HG02885 (cell line): ENCODE data around the gene THAP4.

ENCODE experiments used
- ATAC-seq: cut with Tn5 transposase; IDR thresholded peaks from one replicate; pipeline ENCODE4 v1.9.1; 2021; ENCODE audit warnings: mild to moderate bottlenecking; ENCODE audit not compliant: unreplicated experiment, poor library complexity

THAP4 gene

DNA sequence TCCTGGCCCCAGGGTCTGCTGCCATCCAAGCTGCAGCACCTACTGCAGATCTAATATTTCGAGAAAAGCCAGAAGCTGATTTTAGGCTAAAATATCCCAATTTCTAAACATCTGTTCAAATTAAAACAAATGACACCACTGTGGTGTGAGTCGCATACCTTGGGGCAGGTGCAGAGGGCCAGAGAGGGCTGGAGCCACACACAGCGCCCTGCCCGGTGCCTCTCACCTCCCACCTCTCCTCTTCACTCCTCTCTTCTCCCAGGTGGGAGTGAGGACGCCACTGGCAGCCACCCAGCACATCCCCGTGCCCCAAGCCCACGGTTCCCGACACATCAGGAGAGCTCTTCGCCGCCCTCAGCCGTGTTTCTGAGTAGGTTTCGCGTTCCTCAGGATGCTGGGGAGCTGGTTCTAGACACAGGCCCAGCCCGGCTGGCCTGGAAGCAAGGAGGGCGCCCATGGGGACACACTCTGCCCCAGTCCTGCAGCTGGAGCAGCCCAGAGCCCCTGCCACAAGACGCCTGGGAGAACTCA is 21.4 kb downstream of the THAP4 start:
- no peak for ATAC-seq

- ATAC-seq: no peak
These were observed 21.9 kb downstream of the THAP4 start for GRCh38 chr2:241615041-241615440.

GRCh38 chr2:241613017-241613780 is 23.8 kb downstream of the THAP4 start:
- no peak for ATAC-seq

DNA sequence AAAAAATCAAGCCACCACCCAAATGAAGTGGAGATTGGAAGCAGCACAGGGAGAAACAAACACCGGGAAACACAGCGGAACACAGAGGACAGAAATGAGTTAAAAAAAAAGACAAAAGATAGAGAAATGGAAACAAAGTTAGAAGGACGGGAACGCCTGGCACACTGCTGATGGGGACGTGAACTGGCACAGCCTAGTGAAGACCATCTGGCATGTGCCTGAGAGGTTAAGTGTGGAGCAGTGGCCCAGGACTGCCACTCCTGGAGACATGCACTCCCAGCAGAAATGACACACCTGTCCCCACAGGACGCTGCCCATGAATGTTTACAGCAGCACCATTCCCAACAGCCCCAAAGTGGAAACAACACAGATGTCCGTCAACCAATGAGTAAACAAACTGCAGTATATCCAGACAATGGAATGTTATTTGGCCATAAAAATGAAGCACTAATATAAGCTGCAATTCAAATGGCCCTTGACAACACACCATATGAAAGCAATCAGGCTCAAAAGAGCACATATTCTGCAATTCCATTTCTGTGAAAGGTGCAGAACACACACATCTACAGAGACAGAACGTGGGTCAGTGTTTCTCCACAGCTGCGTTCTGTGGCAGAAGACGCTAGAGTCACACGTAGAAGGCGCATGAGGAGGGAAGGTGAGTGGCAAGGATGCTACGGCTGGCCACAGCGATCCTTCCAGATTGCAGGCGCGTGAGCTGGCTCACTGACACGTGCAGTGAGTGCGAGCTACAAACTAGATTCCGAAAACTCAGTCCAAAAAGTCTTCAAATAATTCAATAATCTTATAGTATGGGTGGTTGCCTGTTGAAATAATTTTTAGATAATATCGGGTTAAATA is 24.6 kb downstream of the THAP4 start:
- no peak for ATAC-seq

DNA sequence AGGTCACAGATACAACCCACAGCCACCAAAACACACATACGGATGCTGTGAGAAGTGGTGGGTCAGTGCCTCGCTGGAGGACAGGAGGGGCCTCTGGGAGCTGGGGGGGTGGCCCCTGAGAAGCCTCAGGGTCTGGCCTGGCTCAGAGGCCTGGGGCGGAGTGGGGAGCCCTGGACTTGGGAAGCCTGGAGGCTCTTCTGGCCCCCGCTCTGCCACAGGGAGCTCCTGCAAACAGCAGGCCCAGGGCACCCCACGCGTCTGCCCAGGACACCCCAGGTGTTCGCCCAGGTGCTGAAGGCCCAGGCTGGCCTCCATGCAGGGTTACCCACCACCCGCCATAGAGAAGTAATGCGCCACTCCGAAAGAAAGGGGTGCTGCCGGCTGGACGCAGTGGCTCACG is 25.9 kb downstream of the THAP4 start:
- no peak for ATAC-seq

- ATAC-seq: peak; percentile 93
These were observed 26.8 kb downstream of the THAP4 start for GRCh38 chr2:241609859-241610793.

GRCh38 chr2:241608881-241609280 is 28.1 kb downstream of the THAP4 start:
- ATAC-seq: no peak

- ATAC-seq: no peak
These were observed 29.6 kb downstream of the THAP4 start for GRCh38 chr2:241607162-241607885.

- ATAC-seq: no peak
These were observed 30.8 kb downstream of the THAP4 start for GRCh38 chr2:241606186-241606585.

- no peak for ATAC-seq
These were observed 33.3 kb downstream of the THAP4 start for GRCh38 chr2:241603686-241604085.

- no peak for ATAC-seq
These were observed 34.2 kb downstream of the THAP4 start for GRCh38 chr2:241602720-241603119.

DNA sequence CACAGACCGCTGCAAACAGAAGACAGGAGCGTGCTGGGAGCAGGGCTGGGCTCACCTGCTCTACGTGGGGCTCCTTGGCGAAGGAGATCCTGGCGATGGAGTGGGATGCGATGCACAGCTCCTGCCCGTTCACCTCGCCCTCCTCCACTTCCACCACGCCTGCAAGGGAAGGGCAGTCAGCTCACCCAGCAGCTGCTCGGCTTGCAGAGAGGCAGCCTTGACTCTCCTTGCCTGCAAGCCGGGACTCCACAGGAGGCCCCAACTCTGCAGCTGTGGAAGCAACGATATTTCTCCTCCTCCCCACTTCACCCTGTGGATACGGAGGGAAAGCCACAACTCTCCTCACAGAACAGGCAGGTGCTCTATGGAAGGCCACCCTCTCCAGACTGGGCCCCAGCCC is 35.1 kb downstream of the THAP4 start:
- no peak for ATAC-seq

- no peak for ATAC-seq
These were observed 37.3 kb downstream of the THAP4 start for GRCh38 chr2:241599615-241600014.

DNA sequence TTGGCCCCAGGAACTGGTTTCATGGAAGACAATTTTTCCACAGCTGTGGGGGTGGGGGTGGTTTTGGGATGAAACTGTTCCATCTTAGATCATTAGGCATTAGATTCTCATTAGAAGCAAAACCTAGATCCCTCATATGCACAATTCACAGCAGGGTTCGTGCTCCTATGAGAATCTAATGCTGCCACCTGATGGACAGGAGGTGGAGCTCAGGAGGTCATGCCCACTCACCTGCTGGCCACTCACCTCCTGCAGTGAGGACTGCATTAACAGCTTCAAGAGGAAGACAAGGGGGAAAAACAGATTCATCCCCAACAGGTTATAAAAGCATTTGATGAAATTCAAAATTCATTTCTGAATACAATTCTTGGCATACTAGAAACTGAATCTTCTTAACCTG is 38.5 kb downstream of the THAP4 start:
- no peak for ATAC-seq

DNA sequence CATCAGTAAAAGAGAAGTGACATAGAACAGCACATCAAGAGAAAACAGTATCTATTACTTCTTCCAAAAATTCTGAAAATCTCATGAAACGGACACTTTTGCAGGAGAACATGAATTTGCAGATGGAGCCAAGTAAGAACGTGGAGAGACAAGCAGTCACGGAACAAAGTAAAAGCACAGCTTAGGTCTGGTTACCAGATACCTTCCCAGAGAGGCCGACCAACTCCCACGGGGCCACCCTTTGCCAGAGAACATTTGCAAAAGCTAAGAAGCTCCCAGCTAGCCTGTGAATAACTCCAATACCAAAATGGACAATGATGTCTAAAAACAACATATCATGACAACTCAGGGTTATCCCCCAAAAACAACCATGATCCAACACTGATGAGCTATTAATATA is 38.9 kb downstream of the THAP4 start:
- no peak for ATAC-seq

DNA sequence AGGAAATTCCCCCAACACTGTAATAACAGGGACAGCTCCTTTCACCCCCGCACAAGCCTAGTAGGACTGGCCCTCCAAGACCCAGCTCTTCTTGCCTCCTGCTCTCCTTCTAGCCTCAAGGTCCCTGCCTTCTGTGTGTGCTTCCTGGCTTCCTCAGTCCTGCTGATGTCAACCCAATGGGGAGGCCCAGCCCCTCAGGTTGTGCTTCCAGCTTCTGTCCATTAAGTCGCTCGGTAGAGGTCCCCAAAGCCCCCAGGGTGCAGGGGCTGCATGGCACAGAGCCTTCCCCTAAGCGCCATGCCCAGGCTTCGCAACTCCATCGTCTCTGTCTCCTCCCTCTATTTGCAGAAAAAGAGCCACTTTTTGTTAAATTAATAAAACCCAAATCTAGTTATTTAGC is 39.4 kb downstream of the THAP4 start:
- ATAC-seq: no peak

DNA sequence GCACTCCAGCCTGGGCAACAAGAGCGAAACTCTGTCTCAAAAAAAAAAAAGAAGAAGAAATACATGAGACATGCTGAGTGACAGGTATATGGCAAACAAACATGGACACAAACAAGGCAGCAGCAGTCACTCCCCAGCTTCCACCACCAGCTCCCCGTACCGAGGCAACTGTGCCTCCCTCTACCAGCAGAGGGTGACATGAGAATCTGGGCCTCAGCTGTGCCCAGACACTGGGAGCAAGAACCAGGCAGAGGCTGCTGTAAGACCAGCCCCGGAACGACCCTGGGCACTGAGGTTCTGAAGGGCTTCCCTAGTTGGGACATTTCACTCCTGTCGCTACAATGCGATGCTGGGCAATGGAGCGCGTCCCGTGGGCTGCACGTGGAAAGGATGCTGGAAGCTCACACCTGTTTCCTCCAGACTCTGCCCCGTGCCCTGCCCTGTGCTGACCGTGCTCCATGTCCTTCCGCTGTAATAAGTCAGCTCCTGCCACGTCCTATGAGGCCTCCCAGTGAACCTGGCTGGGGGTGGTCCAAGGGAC is 41.3 kb downstream of the THAP4 start:
- ATAC-seq: no peak

DNA sequence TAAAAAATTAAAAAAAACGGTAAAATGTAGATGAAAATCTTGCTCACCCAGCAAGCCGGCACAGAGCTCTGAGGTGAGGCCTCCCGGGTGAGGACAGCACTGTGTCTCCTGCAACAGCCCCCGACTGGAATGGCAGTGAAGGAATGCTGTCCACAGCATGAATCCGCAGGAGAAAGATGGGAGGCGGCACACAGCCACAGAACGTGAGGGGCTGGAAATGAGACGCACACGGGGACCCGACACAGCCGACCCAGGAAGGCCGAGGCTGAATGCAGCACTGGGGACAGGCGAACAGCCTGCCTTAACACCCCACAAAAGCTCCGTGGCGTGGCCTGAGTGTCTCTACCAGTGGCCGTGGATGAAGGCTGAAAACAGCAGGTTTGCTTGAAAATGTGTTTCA is 43.7 kb downstream of the THAP4 start:
- no peak for ATAC-seq

DNA sequence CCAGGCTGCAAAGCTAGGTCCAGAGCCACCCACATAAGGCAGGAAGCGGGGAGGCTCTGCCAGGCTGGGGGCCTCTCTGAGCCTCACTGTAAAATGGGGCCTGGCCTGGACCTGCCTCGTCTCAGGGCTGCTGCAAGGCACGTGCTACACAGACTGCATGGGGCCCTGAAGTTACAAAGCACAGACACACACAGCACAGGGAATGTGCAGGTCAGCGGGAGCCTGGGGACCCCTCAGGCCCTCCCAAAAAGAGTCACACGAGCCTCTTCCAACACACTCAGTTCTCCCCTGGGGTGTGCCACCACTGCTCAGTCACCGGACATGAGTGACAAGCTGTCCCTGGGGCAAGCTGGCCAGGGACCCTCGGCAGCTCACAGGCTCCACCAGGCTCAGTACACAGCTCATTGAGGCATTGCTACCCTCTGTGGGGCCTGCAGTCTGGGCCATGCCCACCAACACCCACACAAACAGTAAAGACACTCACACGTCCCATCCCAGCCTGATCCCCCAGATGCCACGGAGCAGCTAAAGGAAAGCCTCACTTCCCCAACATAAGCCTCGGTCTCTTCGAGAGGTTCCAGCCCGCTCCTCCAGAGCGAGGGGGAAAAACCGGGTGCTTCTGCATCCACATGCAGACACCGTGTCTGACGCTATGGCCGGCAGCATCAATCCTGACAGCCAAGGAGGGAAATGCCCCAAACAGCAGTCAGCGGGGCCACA is 44.7 kb downstream of the THAP4 start:
- ATAC-seq: no peak
